HL-60 (cell line): ENCODE measurements around the gene POPDC3.

Experiments used
- DNase-seq, 2 experiments: peaks; one replicate each; pipeline ENCODE4 v3.0.0-alpha.2; 2010 to 2020; ENCODE audit warnings: low read depth in 1 of 2, low spot score in 1 of 2
- H3K27ac ChIP-seq: fragments of 250-450 bp; sonication (Bioruptor Pico); replicated peaks from 2 replicates; pipeline ENCODE4 v1.5.1; 2020; ENCODE audit warnings: mild to moderate bottlenecking, moderate library complexity
- H3K27me3 ChIP-seq: fragments of 250-450 bp; sonication (Bioruptor Pico); 2 replicates; pipeline ENCODE4 v1.5.1; 2021; ENCODE audit warnings: mild to moderate bottlenecking, moderate library complexity; ENCODE audit not compliant: insufficient read depth, poor library complexity, severe bottlenecking
- H3K4me3 ChIP-seq: replicated peaks from 2 replicates; pipeline ENCODE4 v1.5.1; 2011; ENCODE audit warnings: mild to moderate bottlenecking, control low read depth, low read length; ENCODE audit not compliant: insufficient read depth
- GABPA ChIP-seq: IDR thresholded peaks from 2 replicates; pipeline ENCODE4 v1.6.1; 2012; ENCODE audit warnings: low read depth
- POLR2AphosphoS5 ChIP-seq: IDR thresholded peaks from 2 replicates; pipeline ENCODE4 v1.6.1; 2012; ENCODE audit warnings: low read depth
- SPI1 ChIP-seq: IDR thresholded peaks from 2 replicates; pipeline ENCODE4 v1.6.1; 2012; ENCODE audit warnings: low read depth, mild to moderate bottlenecking, borderline replicate concordance
- TF ChIP-seq, protein P1 (sequence below): IDR thresholded peaks from 2 replicates; pipeline ENCODE4 v1.6.1; 2012; ENCODE audit warnings: low read depth; ENCODE audit not compliant: insufficient replicate concordance
- TF ChIP-seq, protein P2 (sequence below): IDR thresholded peaks from one replicate; pipeline ENCODE4 v1.5.1; 2011; ENCODE audit warnings: low read length, control low read depth, inconsistent platforms; ENCODE audit not compliant: insufficient read depth

The POPDC3 gene

DNA sequence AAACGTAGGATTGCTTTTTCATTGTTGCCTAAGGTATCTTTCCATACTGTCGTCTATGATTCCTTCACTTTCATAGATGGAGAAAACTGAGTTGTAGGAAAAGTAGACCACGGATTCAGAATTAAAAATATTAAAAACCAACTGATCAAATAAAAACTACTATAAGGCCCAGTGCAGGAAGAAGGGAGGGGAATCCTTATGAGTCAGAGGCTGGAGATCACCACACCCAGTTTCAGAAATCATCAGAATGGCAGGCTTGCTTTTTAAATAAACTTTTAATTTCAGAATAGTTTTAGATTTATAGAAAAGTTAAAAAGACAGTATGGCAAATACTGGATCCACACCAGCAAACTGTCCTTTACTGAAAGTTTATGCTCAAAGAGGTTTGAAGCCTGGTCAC, 32.0 kb upstream of the POPDC3 start:
- DNase-seq: no peak
- TF ChIP-seq SPI1: no peak
- TF ChIP-seq, protein P1, sequence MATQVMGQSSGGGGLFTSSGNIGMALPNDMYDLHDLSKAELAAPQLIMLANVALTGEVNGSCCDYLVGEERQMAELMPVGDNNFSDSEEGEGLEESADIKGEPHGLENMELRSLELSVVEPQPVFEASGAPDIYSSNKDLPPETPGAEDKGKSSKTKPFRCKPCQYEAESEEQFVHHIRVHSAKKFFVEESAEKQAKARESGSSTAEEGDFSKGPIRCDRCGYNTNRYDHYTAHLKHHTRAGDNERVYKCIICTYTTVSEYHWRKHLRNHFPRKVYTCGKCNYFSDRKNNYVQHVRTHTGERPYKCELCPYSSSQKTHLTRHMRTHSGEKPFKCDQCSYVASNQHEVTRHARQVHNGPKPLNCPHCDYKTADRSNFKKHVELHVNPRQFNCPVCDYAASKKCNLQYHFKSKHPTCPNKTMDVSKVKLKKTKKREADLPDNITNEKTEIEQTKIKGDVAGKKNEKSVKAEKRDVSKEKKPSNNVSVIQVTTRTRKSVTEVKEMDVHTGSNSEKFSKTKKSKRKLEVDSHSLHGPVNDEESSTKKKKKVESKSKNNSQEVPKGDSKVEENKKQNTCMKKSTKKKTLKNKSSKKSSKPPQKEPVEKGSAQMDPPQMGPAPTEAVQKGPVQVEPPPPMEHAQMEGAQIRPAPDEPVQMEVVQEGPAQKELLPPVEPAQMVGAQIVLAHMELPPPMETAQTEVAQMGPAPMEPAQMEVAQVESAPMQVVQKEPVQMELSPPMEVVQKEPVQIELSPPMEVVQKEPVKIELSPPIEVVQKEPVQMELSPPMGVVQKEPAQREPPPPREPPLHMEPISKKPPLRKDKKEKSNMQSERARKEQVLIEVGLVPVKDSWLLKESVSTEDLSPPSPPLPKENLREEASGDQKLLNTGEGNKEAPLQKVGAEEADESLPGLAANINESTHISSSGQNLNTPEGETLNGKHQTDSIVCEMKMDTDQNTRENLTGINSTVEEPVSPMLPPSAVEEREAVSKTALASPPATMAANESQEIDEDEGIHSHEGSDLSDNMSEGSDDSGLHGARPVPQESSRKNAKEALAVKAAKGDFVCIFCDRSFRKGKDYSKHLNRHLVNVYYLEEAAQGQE: no peak
- TF ChIP-seq, protein P2, sequence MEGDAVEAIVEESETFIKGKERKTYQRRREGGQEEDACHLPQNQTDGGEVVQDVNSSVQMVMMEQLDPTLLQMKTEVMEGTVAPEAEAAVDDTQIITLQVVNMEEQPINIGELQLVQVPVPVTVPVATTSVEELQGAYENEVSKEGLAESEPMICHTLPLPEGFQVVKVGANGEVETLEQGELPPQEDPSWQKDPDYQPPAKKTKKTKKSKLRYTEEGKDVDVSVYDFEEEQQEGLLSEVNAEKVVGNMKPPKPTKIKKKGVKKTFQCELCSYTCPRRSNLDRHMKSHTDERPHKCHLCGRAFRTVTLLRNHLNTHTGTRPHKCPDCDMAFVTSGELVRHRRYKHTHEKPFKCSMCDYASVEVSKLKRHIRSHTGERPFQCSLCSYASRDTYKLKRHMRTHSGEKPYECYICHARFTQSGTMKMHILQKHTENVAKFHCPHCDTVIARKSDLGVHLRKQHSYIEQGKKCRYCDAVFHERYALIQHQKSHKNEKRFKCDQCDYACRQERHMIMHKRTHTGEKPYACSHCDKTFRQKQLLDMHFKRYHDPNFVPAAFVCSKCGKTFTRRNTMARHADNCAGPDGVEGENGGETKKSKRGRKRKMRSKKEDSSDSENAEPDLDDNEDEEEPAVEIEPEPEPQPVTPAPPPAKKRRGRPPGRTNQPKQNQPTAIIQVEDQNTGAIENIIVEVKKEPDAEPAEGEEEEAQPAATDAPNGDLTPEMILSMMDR: no peak
- no peak for TF ChIP-seq GABPA
- TF ChIP-seq POLR2AphosphoS5: no peak
- Histone ChIP-seq H3K4me3 (no peak overlapping the region), H3K27ac (no peak overlapping the region), H3K27me3 (no peaks in the 10 kb centered on the region)

DNA sequence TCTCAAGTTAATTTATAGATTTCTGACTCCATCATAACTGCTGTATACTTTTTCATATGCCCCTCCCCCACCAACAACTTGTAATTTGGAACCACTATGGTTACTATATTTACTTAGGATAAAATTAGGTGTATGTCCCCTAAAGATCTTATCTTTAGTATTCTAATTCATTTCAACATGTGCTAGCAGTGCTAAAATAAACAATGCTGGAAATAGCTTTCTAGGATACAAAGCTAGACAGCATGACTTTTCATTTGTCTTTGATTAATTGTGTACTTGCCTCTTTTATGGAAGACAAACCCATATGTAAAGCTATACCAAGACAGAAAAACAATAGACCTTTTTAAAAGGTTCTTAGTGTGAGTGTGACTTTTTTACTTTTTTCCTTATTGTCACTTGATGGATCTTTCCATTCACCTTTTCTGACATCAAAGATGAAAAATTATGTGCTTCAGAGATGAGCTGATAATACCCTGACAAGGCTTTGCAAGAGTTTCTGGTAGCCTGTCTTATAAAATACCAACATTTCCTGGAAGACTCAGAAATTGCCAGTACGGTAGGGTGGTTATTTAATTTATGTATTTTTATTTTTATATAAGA, 31.2 kb upstream of the POPDC3 start:
- H3K27ac ChIP-seq: no peak overlapping the region
- H3K27me3 ChIP-seq: no peaks in the 10 kb centered on the region
- TF ChIP-seq, protein P1: no peak
- TF ChIP-seq POLR2AphosphoS5 (no peak), SPI1 (no peak), GABPA (no peak)
- TF ChIP-seq, protein P2: no peak
- DNase-seq: no peak
- no peak overlapping the region for H3K4me3 ChIP-seq

DNA sequence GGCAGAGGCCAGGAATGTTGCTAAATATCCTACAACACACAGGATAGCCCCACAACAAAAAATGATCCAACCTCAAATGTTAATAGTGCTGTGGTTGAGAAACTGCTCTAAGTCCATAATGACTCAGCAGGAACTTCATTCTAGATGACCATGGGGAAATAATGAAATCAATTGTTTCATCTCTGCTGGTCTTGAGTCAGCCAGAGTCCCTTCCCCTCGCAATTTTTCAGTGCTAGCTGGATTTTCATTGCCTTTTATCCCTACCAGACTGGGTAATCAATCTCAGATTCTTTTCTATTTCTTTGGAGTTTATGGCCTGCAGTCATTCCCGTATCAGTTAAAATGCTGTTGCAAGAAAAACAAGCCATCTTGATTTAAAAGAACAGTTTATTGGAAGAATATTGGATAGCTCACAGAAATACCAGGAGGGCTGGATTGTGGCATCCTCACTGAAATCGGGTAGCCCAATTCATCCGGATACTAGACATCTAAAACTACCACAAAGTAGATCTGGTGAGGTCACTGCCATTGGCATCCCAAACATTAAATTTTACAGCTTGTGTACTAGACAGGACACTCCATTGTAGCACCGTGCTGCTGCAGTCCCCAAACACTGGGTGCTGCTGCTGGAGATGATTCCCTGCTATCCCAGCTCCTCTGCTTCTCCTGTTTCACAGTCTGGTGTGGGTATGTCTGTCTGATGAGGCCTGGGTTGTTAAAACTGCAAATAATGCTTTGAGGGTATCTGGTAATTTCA, 30.3 kb upstream of the POPDC3 start:
- TF ChIP-seq POLR2AphosphoS5 (no peak), SPI1 (no peak), GABPA (no peak)
- TF ChIP-seq, protein P1: no peak
- TF ChIP-seq, protein P2: no peak
- Histone ChIP-seq H3K4me3 (no peak overlapping the region), H3K27ac (no peak overlapping the region)

More for the DNA sequence above, 30.3 kb upstream of the POPDC3 start:
- no peak for DNase-seq
- no peaks in the 10 kb centered on the region for H3K27me3 ChIP-seq
